Measurements from ENCODE around the gene CCDC12. TPM values are rescaled to one million over a fixed set of nuclear protein-coding genes. Genes with fewer than 3 reads are reported as not detected.

CCDC12 gene
- total RNA-seq, 1 donor from 2014 or later, result 41.4 TPM

GRCh38 chr3:46948830-46949671 lies 27.5 kb downstream of the CCDC12 start:
- Mint-ChIP-seq H3K9me3 (ENCODE audit: unreplicated experiment) (peaks cover 15% of the 10 kb centered on the region), H3K4me3 (ENCODE audit: unreplicated experiment) (no peak overlapping the region), H3K27me3 (ENCODE audit: unreplicated experiment) (peaks cover 3% of the 10 kb centered on the region), H3K27ac (ENCODE audit: unreplicated experiment) (peak overlapping the region; percentile 70), H3K4me1 (ENCODE audit: low read depth, unreplicated experiment) (peaks cover 44% of the 10 kb centered on the region), H3K36me3 (ENCODE audit: unreplicated experiment) (peaks cover 11% of the 10 kb centered on the region)
- no peak for TF ChIP-seq CTCF (IDR thresholded peaks at IDR 0.05; ENCODE audit: partially characterized antibody, unreplicated experiment)
- DNase-seq, result peak; percentile 10

GRCh38 chr3:46947981-46948791 lies 28.4 kb downstream of the CCDC12 start:
- H3K27me3 Mint-ChIP-seq (ENCODE audit: unreplicated experiment), result peaks cover 3% of the 10 kb centered on the region
- H3K9me3 Mint-ChIP-seq (ENCODE audit: unreplicated experiment), result peaks cover 11% of the 10 kb centered on the region
- H3K4me3 Mint-ChIP-seq (ENCODE audit: unreplicated experiment), result peak overlapping the region; percentile 67
- peaks cover 44% of the 10 kb centered on the region for H3K4me1 Mint-ChIP-seq (ENCODE audit: low read depth, unreplicated experiment)
- no peak for TF ChIP-seq CTCF (IDR thresholded peaks at IDR 0.05; ENCODE audit: partially characterized antibody, unreplicated experiment)
- H3K27ac Mint-ChIP-seq (ENCODE audit: unreplicated experiment), result peak overlapping the region; percentile 88
- peaks cover 11% of the 10 kb centered on the region for H3K36me3 Mint-ChIP-seq (ENCODE audit: unreplicated experiment)
- no peak for DNase-seq

- Mint-ChIP-seq H3K4me1 (ENCODE audit: low read depth, unreplicated experiment) (peaks cover 39% of the 10 kb centered on the region), H3K9me3 (ENCODE audit: unreplicated experiment) (peaks cover 11% of the 10 kb centered on the region), H3K36me3 (ENCODE audit: unreplicated experiment) (peaks cover 11% of the 10 kb centered on the region)
These were observed 29.0 kb downstream of the CCDC12 start for GRCh38 chr3:46947546-46947901.

GRCh38 chr3:46946856-46947545 lies 29.5 kb downstream of the CCDC12 start:
- Mint-ChIP-seq H3K9me3 (ENCODE audit: unreplicated experiment) (peaks cover 11% of the 10 kb centered on the region), H3K4me3 (ENCODE audit: unreplicated experiment) (no peak overlapping the region), H3K4me1 (ENCODE audit: low read depth, unreplicated experiment) (peaks cover 36% of the 10 kb centered on the region), H3K27ac (ENCODE audit: unreplicated experiment) (no peak overlapping the region), H3K36me3 (ENCODE audit: unreplicated experiment) (peaks cover 11% of the 10 kb centered on the region), H3K27me3 (ENCODE audit: unreplicated experiment) (peaks cover 5% of the 10 kb centered on the region)
- TF ChIP-seq CTCF (IDR thresholded peaks at IDR 0.05; ENCODE audit: partially characterized antibody, unreplicated experiment), result no peak
- no peak for DNase-seq

More at GRCh38 chr3:46947546-46947901, 29.0 kb downstream of the CCDC12 start:
- Mint-ChIP-seq H3K27ac (ENCODE audit: unreplicated experiment) (no peak overlapping the region), H3K27me3 (ENCODE audit: unreplicated experiment) (peaks cover 4% of the 10 kb centered on the region), H3K4me3 (ENCODE audit: unreplicated experiment) (peak overlapping the region; percentile 57)
- no peak for TF ChIP-seq CTCF (IDR thresholded peaks at IDR 0.05; ENCODE audit: partially characterized antibody, unreplicated experiment)
- DNase-seq, result no peak
